ENCODE measurements around the gene HES5.

The HES5 gene

DNA sequence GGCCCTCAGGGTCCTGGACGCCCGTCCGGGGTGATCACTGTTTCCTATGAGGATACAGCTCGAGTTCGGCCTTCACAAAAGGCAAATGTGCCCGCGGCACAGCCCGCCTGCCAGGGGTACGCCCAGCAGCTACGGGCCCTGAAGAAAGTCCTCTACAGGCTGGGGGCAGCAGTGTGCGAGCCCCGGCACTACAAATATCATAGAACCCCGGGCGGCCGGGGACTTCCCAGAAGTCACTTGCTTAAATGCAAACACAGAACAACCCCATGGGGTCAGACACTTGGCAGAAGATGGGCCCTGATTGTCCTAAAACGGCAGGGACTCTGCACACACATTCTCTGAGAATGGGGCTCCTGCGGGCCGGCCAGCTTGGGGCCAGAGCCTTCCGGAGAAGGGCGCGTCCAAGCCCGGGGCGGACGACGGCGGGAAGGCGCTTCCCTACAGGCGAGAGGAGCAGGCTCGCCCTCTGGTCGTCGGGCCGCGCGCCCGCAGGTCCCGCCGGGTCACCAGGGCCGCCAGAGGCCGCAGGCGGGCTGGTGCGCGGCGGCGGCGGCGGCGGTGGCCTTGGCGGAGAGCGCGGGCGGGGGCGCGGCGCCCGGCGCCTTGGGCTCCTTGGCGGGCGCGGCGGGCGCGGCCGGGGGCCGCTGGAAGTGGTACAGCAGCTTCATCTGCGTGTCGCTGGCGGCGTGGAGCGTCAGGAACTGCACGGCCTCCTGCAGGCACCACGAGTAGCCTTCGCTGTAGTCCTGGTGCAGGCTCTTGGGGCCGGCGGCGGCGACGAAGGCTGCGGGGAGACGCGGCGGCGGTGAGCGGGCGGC lies 888 bp downstream of the HES5 start:
- no peak overlapping the region for H3K27ac ChIP-seq
- TF ChIP-seq, protein P1, sequence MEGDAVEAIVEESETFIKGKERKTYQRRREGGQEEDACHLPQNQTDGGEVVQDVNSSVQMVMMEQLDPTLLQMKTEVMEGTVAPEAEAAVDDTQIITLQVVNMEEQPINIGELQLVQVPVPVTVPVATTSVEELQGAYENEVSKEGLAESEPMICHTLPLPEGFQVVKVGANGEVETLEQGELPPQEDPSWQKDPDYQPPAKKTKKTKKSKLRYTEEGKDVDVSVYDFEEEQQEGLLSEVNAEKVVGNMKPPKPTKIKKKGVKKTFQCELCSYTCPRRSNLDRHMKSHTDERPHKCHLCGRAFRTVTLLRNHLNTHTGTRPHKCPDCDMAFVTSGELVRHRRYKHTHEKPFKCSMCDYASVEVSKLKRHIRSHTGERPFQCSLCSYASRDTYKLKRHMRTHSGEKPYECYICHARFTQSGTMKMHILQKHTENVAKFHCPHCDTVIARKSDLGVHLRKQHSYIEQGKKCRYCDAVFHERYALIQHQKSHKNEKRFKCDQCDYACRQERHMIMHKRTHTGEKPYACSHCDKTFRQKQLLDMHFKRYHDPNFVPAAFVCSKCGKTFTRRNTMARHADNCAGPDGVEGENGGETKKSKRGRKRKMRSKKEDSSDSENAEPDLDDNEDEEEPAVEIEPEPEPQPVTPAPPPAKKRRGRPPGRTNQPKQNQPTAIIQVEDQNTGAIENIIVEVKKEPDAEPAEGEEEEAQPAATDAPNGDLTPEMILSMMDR (IDR thresholded peaks at IDR 0.05; ENCODE audit: low read depth, low read length): no peak
- peaks cover 16% of the 10 kb centered on the region for H3K36me3 ChIP-seq
- no peak for DNase-seq
- no peaks in the 10 kb centered on the region for H3K27me3 ChIP-seq (ENCODE audit: insufficient read depth, low read depth, severe bottlenecking)
- H3K4me3 ChIP-seq (ENCODE audit: low read depth, low read length): no peak overlapping the region
- H3K9me3 ChIP-seq (ENCODE audit: severe bottlenecking): no peaks in the 10 kb centered on the region

DNA sequence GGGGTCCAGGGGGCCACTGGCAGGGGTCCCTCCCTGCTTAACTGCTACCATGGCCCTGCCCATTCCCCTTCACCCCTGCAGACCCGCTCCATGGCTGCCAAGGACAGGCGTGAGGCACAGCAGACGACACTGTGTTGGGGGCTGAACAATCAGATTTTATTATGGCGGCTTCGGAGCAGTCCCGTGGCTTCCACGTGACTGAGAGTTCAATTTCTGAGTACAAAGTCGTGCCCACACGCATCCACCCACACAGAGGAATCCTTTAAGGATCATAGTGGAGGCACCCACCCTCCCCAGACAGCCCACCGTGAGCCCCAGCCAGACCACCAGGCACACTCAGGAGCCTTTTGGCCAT lies 1.5 kb downstream of the HES5 start:
- Histone ChIP-seq H3K27ac (no peak overlapping the region), H3K4me3 (ENCODE audit: low read depth, low read length) (no peak overlapping the region), H3K27me3 (ENCODE audit: insufficient read depth, low read depth, severe bottlenecking) (no peaks in the 10 kb centered on the region), H3K36me3 (peaks cover 22% of the 10 kb centered on the region), H3K9me3 (ENCODE audit: severe bottlenecking) (no peaks in the 10 kb centered on the region)
- TF ChIP-seq, protein P1 (IDR thresholded peaks at IDR 0.05; ENCODE audit: low read depth, low read length): no peak
- no peak for DNase-seq

DNA sequence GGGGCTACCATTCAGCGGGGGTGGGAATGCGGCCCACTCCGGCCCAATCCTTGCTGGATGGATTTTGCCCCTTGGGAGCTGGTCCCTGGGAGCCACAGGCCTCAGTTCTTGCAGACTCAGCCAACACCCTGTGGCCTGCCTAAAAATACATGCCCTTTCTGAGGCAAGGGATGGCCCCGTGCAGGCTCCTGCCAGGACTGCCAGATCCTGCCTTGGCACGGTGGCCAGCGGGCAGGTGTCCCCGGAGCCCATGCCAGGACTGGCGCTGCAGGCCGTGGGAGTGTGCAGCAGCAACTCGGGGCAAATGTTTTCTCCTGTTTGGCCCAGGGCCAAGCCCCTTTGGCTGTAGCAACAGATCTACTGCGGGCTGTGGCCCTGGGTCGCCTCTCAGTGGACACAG lies 2.0 kb downstream of the HES5 start:
- Histone ChIP-seq H3K4me3 (ENCODE audit: low read depth, low read length) (no peak overlapping the region), H3K9me3 (ENCODE audit: severe bottlenecking) (no peaks in the 10 kb centered on the region), H3K27ac (no peak overlapping the region), H3K27me3 (ENCODE audit: insufficient read depth, low read depth, severe bottlenecking) (no peaks in the 10 kb centered on the region), H3K36me3 (peaks cover 25% of the 10 kb centered on the region)
- DNase-seq: no peak
- TF ChIP-seq, protein P1 (IDR thresholded peaks at IDR 0.05; ENCODE audit: low read depth, low read length): no peak

DNA sequence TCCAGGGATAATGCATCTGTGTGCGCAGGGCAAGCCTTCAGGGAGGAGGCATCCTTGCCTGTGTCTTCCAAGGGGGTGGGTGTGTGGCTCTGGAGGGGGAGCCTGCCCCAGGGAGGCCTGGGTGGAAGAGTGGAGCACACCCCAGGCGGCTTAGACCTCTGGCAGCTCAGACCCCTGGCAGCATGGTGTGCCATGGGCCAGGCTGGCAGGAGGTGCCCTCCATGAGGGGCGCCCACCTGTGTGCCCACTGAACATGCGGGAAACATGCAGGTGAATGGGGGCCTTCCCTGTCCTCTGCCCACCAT lies 2.6 kb downstream of the HES5 start:
- no peaks in the 10 kb centered on the region for H3K9me3 ChIP-seq (ENCODE audit: severe bottlenecking)
- DNase-seq: no peak
- peaks cover 25% of the 10 kb centered on the region for H3K36me3 ChIP-seq
- no peaks in the 10 kb centered on the region for H3K27me3 ChIP-seq (ENCODE audit: insufficient read depth, low read depth, severe bottlenecking)
- no peak overlapping the region for H3K4me3 ChIP-seq (ENCODE audit: low read depth, low read length)
- no peak overlapping the region for H3K27ac ChIP-seq
- TF ChIP-seq, protein P1 (IDR thresholded peaks at IDR 0.05; ENCODE audit: low read depth, low read length): no peak

DNA sequence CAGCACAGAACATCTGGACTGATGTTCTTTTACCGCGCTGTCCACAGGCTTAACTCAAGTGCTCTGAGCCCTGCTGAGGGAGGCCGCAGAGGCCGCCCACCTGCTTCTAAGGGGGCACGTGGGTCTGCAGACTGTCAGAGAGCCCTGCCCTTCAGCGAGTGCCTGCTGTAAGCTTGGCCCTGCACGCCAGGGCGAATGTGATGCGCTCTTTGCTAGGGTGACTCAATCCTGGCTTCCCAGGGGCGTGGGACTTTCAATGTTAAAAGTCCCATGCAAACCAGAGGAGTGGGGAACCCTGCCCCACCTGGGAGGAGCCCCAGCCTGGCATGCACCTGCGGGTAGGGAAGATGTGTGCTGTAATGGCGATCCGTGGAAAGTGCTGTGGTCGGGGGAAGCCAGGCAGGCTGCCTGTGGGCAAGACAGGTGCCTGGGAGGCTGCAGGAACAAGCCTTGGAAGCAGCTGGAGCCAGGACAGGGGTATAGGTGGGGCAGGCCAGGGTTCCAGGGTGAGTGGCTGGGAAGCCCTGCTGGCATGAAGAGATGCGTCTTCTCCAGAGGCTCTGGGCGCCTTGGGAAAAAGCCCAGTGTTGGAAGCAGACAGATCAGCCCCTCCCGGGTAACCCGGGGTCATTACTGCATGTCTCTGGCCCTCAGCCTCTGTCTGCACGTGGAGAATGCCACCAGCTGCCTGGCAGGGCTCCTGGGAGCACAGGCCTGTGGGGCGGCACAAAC lies 3.1 kb downstream of the HES5 start:
- Histone ChIP-seq H3K9me3 (ENCODE audit: severe bottlenecking) (no peaks in the 10 kb centered on the region), H3K36me3 (peaks cover 27% of the 10 kb centered on the region), H3K27ac (no peak overlapping the region), H3K4me3 (ENCODE audit: low read depth, low read length) (peak overlapping the region; percentile 40; the same call in 1 of the 2 replicates), H3K27me3 (ENCODE audit: insufficient read depth, low read depth, severe bottlenecking) (no peaks in the 10 kb centered on the region)
- DNase-seq: no peak
- TF ChIP-seq, protein P1 (IDR thresholded peaks at IDR 0.05; ENCODE audit: low read depth, low read length): no peak

Measured in WERI-Rb-1 (cell line).